Breast epithelium (tissue), 3 donors: ENCODE measurements around the gene AEN.

Experiments
- CTCF ChIP-seq, 3 donors: fragments of 450-650 bp; IDR thresholded peaks; one replicate each; pipeline ENCODE4 v1.5.1; 2016 to 2017; ENCODE audit warnings: antibody characterized with exemption in 3 of 3, mild to moderate bottlenecking in 3 of 3, moderate library complexity in 3 of 3
- POLR2A ChIP-seq: fragments of 450-650 bp; IDR thresholded peaks from one replicate; pipeline ENCODE4 v1.6.1; 2016; ENCODE audit warnings: antibody characterized with exemption, mild to moderate bottlenecking, moderate library complexity
- POLR2AphosphoS5 ChIP-seq, 3 donors: sonication (generic); formaldehyde crosslinking; IDR thresholded peaks; one replicate each; pipeline ENCODE4 v1.6.1; 2017; ENCODE audit warnings: antibody characterized with exemption in 3 of 3

GRCh38 chr15:88608607-88609181 is 12.4 kb upstream of the AEN start:
- no peak for TF ChIP-seq POLR2AphosphoS5 (IDR thresholded peaks at IDR 0.05)
- TF ChIP-seq CTCF (IDR thresholded peaks at IDR 0.05) = no peak
- TF ChIP-seq POLR2A = no peak
